ENCODE results near the gene PROCA1.

DNA sequence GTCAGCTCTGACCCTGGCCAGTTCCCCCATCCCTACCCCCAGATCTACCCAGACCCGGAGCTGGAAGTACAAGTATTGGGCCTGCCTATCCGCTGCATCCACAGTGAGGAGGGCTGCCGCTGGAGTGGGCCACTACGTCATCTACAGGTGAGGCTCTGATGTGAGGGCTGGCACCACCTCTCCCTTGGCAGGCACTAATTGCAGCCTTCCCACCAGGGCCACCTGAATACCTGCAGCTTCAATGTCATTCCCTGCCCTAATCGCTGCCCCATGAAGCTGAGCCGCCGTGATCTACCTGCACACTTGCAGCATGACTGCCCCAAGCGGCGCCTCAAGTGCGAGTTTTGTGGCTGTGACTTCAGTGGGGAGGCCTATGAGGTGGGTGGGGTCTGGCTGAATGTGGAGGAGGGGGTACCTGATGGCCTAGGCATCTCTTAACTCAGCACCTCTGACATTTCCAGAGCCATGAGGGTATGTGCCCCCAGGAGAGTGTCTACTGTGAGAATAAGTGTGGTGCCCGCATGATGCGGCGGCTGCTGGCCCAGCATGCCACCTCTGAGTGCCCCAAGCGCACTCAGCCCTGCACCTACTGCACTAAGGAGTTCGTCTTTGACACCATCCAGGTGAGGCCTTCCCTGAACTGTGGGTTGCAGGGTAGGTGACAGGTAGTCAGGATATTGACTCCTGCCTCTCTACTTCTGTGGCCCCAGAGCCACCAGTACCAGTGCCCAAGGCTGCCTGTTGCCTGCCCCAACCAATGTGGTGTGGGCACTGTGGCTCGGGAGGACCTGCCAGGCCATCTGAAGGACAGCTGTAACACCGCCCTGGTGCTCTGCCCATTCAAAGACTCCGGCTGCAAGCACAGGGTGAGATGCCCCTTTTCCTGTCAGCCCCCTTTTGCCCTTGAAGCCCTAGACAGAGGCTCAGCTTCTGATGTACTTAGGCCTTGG lies 36.4 kb upstream of the PROCA1 start:
- TF ChIP-seq, protein P1, sequence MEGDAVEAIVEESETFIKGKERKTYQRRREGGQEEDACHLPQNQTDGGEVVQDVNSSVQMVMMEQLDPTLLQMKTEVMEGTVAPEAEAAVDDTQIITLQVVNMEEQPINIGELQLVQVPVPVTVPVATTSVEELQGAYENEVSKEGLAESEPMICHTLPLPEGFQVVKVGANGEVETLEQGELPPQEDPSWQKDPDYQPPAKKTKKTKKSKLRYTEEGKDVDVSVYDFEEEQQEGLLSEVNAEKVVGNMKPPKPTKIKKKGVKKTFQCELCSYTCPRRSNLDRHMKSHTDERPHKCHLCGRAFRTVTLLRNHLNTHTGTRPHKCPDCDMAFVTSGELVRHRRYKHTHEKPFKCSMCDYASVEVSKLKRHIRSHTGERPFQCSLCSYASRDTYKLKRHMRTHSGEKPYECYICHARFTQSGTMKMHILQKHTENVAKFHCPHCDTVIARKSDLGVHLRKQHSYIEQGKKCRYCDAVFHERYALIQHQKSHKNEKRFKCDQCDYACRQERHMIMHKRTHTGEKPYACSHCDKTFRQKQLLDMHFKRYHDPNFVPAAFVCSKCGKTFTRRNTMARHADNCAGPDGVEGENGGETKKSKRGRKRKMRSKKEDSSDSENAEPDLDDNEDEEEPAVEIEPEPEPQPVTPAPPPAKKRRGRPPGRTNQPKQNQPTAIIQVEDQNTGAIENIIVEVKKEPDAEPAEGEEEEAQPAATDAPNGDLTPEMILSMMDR (conservative IDR thresholded peaks at IDR 0.05): no peak
- TF ChIP-seq ZFX (IDR thresholded peaks at IDR 0.05): no peak
